ENCODE data around the gene GOLM1.
"Not testable (repeated sequence)": the region's sequence is repeated elsewhere in the genome, so short reads cannot be mapped to it uniquely, and the experiment has no call there.

Gene GOLM1

GRCh38 chr9:86082870-86083269 is 16.5 kb downstream of the GOLM1 start:
- peak; percentile 85 for DNase-seq (ENCODE audit: low read depth, low spot score)

GRCh38 chr9:86079865-86080469 is 19.4 kb downstream of the GOLM1 start:
- DNase-seq (ENCODE audit: low read depth, low spot score) = peak; percentile 63

- peak; percentile 59 for DNase-seq (ENCODE audit: low read depth, low spot score)
Observed at GRCh38 chr9:86079421-86079831, 19.9 kb downstream of the GOLM1 start.

- DNase-seq (ENCODE audit: low read depth, low spot score) = no peak
Observed at GRCh38 chr9:86078731-86079130, 20.6 kb downstream of the GOLM1 start.

GRCh38 chr9:86077276-86077675 is 22.1 kb downstream of the GOLM1 start:
- no peak for DNase-seq (ENCODE audit: low read depth, low spot score)

GRCh38 chr9:86075132-86076109 is 23.9 kb downstream of the GOLM1 start:
- peak; percentile 77 for DNase-seq (ENCODE audit: low read depth, low spot score)

- DNase-seq (ENCODE audit: low read depth, low spot score) = no peak
Observed at GRCh38 chr9:86073839-86074238, 25.5 kb downstream of the GOLM1 start.

GRCh38 chr9:86072394-86072877 is 26.9 kb downstream of the GOLM1 start:
- DNase-seq (ENCODE audit: low read depth, low spot score) = peak; percentile 68

- no peak for DNase-seq (ENCODE audit: low read depth, low spot score)
Observed at GRCh38 chr9:86069206-86069869, 30.0 kb downstream of the GOLM1 start.

GRCh38 chr9:86064220-86064619 is 35.1 kb downstream of the GOLM1 start:
- no peak for DNase-seq (ENCODE audit: low read depth, low spot score)

GRCh38 chr9:86062845-86063693 is 36.3 kb downstream of the GOLM1 start:
- DNase-seq (ENCODE audit: low read depth, low spot score) = no peak

GRCh38 chr9:86061972-86062739 is 37.2 kb downstream of the GOLM1 start:
- DNase-seq (ENCODE audit: low read depth, low spot score) = no peak

- DNase-seq (ENCODE audit: low read depth, low spot score) = no peak
Observed at GRCh38 chr9:86057491-86057890, 41.9 kb downstream of the GOLM1 start.

GRCh38 chr9:86054695-86055094 is 44.7 kb downstream of the GOLM1 start:
- DNase-seq (ENCODE audit: low read depth, low spot score) = no peak

GRCh38 chr9:86052556-86053468 is 46.5 kb downstream of the GOLM1 start:
- no peak for DNase-seq (ENCODE audit: low read depth, low spot score)

GRCh38 chr9:86048018-86048742 is 51.2 kb downstream of the GOLM1 start:
- not testable (repeated sequence) for DNase-seq (ENCODE audit: low read depth, low spot score)

GRCh38 chr9:86047361-86047760 is 52.0 kb downstream of the GOLM1 start:
- DNase-seq (ENCODE audit: low read depth, low spot score) = no peak

GRCh38 chr9:86046930-86047341 is 52.4 kb downstream of the GOLM1 start:
- peak; percentile 21 for DNase-seq (ENCODE audit: low read depth, low spot score)

All from astrocyte of the hippocampus (primary cell).